ENCODE results near the gene LONRF3.

Gene LONRF3

DNA sequence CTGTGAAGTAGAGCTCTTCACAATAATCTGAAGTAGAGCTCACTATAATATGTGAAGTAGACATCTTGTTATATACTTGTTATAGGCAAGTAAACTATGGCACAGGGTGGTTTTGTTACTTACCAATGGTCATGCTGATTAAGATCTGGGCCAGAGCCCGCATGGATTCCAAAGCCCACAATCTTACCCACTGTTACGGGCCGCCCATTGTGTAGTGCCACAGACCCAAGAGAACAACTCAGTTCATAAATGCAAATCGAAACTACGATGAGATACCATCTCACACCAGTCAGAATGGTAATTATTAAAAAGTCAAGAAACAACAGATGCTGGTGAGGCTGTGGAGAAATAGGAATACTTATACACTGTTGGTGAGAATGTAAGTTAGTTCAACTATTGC, 51.5 kb downstream of the LONRF3 start:
- TF ChIP-seq TAF1 (IDR thresholded peaks at IDR 0.05; ENCODE audit: borderline replicate concordance, insufficient read depth, low read length) = no peak
- no peak for TF ChIP-seq FOXP2 (optimal IDR thresholded peaks at IDR 0.05; ENCODE audit: borderline replicate concordance, extremely low read depth, extremely low read length, insufficient read depth)
- TF ChIP-seq, protein P1, sequence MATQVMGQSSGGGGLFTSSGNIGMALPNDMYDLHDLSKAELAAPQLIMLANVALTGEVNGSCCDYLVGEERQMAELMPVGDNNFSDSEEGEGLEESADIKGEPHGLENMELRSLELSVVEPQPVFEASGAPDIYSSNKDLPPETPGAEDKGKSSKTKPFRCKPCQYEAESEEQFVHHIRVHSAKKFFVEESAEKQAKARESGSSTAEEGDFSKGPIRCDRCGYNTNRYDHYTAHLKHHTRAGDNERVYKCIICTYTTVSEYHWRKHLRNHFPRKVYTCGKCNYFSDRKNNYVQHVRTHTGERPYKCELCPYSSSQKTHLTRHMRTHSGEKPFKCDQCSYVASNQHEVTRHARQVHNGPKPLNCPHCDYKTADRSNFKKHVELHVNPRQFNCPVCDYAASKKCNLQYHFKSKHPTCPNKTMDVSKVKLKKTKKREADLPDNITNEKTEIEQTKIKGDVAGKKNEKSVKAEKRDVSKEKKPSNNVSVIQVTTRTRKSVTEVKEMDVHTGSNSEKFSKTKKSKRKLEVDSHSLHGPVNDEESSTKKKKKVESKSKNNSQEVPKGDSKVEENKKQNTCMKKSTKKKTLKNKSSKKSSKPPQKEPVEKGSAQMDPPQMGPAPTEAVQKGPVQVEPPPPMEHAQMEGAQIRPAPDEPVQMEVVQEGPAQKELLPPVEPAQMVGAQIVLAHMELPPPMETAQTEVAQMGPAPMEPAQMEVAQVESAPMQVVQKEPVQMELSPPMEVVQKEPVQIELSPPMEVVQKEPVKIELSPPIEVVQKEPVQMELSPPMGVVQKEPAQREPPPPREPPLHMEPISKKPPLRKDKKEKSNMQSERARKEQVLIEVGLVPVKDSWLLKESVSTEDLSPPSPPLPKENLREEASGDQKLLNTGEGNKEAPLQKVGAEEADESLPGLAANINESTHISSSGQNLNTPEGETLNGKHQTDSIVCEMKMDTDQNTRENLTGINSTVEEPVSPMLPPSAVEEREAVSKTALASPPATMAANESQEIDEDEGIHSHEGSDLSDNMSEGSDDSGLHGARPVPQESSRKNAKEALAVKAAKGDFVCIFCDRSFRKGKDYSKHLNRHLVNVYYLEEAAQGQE (IDR thresholded peaks at IDR 0.05; ENCODE audit: insufficient read depth in 1 of 2, low read depth in 2 of 2, low read length in 2 of 2) = no peak
- TF ChIP-seq POLR2AphosphoS5 (IDR thresholded peaks at IDR 0.05; ENCODE audit: low read depth, low read length) = no peak
- no peak for TF ChIP-seq SIN3A (IDR thresholded peaks at IDR 0.05; ENCODE audit: borderline replicate concordance, insufficient read depth, low read length)

DNA sequence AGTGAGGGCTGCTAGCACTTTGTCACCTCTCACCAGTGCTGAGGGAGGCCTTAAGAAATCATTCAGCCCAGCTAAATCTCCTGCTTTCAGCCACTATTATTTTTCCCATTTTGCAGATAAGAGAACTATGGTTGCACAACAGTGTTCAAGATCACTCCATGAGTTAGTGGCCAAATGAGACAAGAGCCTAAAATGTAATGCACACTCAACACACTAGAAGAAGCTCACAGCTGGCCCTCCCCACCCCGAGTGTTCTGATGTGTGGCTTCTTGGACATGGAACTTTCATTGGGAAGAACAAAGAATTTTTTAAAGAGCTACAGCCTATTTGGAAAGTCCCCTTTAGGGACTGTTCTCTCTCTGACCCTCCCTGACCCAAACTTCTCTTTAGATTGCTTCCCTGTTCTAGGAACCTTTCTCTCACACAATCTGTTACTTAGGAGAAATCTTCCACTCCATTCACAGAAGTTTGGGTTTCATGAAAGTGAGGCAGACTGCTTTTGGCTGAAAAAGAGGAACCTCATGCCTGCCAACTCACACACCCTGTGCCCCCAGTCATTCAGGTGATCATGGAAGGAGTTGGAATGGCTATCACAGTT, 54.4 kb downstream of the LONRF3 start:
- TF ChIP-seq, protein P1 (IDR thresholded peaks at IDR 0.05; ENCODE audit: insufficient read depth in 1 of 2, low read depth in 2 of 2, low read length in 2 of 2) = no peak
- TF ChIP-seq SIN3A (IDR thresholded peaks at IDR 0.05; ENCODE audit: borderline replicate concordance, insufficient read depth, low read length) (no peak), TAF1 (IDR thresholded peaks at IDR 0.05; ENCODE audit: borderline replicate concordance, insufficient read depth, low read length) (no peak), POLR2AphosphoS5 (IDR thresholded peaks at IDR 0.05; ENCODE audit: low read depth, low read length) (no peak), FOXP2 (optimal IDR thresholded peaks at IDR 0.05; ENCODE audit: borderline replicate concordance, extremely low read depth, extremely low read length, insufficient read depth) (no peak)

DNA sequence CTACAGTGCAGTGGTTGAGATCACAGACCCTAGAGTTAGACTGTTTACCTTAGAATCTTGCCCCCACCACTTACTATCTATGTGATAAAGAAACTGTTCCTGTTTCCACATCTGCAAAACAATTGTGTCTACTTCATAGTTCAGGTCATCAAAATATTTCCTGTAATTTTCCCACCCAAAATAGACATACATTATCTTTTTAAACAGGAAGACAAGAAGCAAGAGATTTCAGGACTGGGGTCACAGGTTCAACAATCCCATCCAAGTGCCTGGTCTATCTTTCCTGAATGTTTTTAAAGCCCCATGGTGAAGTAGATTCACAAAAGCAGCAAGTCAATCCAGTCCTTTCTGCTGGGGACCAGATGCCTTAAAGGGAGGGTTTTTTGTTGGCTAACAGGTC, 56.6 kb downstream of the LONRF3 start:
- TF ChIP-seq POLR2AphosphoS5 (IDR thresholded peaks at IDR 0.05; ENCODE audit: low read depth, low read length) (no peak), FOXP2 (optimal IDR thresholded peaks at IDR 0.05; ENCODE audit: borderline replicate concordance, extremely low read depth, extremely low read length, insufficient read depth) (no peak), SIN3A (IDR thresholded peaks at IDR 0.05; ENCODE audit: borderline replicate concordance, insufficient read depth, low read length) (no peak), TAF1 (IDR thresholded peaks at IDR 0.05; ENCODE audit: borderline replicate concordance, insufficient read depth, low read length) (no peak)
- TF ChIP-seq, protein P1 (IDR thresholded peaks at IDR 0.05; ENCODE audit: insufficient read depth in 1 of 2, low read depth in 2 of 2, low read length in 2 of 2) = no peak

DNA sequence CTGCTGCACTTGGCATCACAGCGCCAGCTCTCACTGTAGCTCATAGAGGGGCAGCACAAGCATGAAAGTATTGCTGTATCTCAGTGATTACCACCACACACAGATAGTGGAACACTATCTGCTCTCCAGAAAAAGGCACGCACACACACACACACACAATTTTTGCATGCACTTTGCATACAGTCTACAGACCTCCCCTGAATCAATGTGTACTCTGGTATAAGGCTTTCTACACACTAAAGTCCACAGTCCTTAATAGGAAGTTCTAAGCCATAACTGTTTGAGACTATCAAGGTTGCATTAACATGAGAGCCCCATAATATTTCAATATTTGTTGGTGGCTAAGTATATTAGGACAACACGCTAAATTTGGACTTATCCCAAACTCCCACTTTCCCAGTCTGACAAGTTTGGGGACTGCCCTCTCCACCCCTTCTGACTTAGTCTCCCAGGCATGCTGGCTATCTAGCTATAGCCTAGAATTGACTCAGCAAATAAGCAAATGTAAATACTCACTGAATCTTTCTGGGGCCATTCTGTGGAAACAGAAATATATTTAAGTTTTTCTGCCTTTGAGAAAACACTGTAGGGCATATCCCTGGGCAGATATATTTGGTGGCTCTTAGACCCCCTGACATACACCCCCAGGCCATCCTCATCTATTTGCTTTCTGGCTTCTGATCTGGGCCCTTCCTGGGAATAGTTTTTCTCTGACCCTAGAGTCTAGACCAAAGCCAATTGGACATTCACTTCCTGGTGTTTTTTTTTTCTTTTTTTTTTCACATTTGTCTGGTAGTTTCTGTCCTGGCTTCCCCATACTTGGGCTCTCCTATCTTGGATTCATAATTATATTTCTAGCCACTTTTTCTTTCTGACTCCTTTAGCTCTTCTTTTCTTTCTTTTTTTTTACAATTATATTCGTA, 62.0 kb downstream of the LONRF3 start:
- no peak for TF ChIP-seq SIN3A (IDR thresholded peaks at IDR 0.05; ENCODE audit: borderline replicate concordance, insufficient read depth, low read length)
- TF ChIP-seq, protein P1 (IDR thresholded peaks at IDR 0.05; ENCODE audit: insufficient read depth in 1 of 2, low read depth in 2 of 2, low read length in 2 of 2) = no peak
- TF ChIP-seq POLR2AphosphoS5 (IDR thresholded peaks at IDR 0.05; ENCODE audit: low read depth, low read length) = no peak
- TF ChIP-seq FOXP2 (optimal IDR thresholded peaks at IDR 0.05; ENCODE audit: borderline replicate concordance, extremely low read depth, extremely low read length, insufficient read depth) = no peak
- TF ChIP-seq TAF1 (IDR thresholded peaks at IDR 0.05; ENCODE audit: borderline replicate concordance, insufficient read depth, low read length) = no peak
